ENCODE results near the gene YARS1. TPM values are rescaled to one million over a fixed set of nuclear protein-coding genes. Genes with fewer than 3 reads are reported as not detected.

YARS1 gene
- total and polyA plus RNA-seq, 2 of the 4 experiments (the other 2 are of a cell fraction), result 100 to 166 TPM

DNA sequence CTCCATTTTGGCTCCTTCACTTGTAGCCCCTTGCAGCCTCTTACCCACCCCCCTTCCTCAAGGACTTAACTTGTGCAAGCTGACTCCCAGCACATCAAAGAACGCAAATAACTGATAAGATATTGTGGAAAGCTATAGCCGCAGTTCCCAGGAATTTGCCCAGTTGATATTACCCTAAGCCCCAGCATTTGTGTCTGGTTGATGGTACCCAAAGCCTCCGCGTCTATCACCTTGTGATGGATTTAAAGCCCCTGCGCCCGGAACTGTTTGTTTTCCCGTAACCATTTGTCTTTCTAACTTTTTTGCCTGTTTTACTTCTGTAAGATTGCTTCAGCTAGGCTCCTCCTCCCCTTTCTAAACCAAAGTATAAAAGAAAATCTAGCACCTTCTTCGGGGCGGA lies 5.9 kb downstream of the YARS1 start:
- Histone ChIP-seq H3K9ac (ENCODE audit: low read depth, low read length) (no peak overlapping the region), H4K20me1 (ENCODE audit: insufficient read depth, low read length) (peaks cover 61% of the 10 kb centered on the region), H4K5ac (ENCODE audit: low read depth, low read length) (no peak overlapping the region), H4K8ac (ENCODE audit: low read depth in 2 of 2, low read length in 2 of 2) (no peak overlapping the region), H3K9me1 (ENCODE audit: insufficient read depth, low read length) (peaks cover 11% of the 10 kb centered on the region), H3K14ac (replicated peaks; ENCODE audit: low read depth, low read length) (no peak overlapping the region), H3K4ac (ENCODE audit: low read depth, low read length) (no peak overlapping the region), H3K4me2 (ENCODE audit: low read depth, low read length) (no peak overlapping the region), H3K79me1 (ENCODE audit: low read depth in 1 of 2, low read length in 2 of 2) (peaks cover 33 to 80% of the 10 kb centered on the region in 2 experiments), H3K27ac (ENCODE audit: insufficient read depth, low read length) (no peak overlapping the region), H2AFZ (replicated peaks; ENCODE audit: low read length, poor library complexity) (no peak overlapping the region), H2BK20ac (ENCODE audit: low read depth, low read length) (no peak overlapping the region), H3K56ac (ENCODE audit: extremely low read depth, insufficient read depth, low read length) (no peak overlapping the region), H2BK120ac (ENCODE audit: low read depth, low read length) (no peak overlapping the region), H2BK5ac (ENCODE audit: low read depth, low read length, poor library complexity, severe bottlenecking) (no peak overlapping the region), H4K91ac (ENCODE audit: insufficient read depth, low read depth, low read length) (no peak overlapping the region), H3K36me3 (ENCODE audit: control insufficient read depth, insufficient read depth, low read length) (peaks cover 31% of the 10 kb centered on the region), H3K23ac (ENCODE audit: low read depth, low read length) (no peak overlapping the region), H3K4me1 (ENCODE audit: control insufficient read depth, insufficient read depth, low read length) (peaks cover 5% of the 10 kb centered on the region), H2AK9ac (replicated peaks; ENCODE audit: low read depth, low read length, poor library complexity) (no peak overlapping the region), H3K18ac (ENCODE audit: low read depth, low read length) (no peak overlapping the region), H2AK5ac (ENCODE audit: low read depth, low read length) (no peak overlapping the region), H3K4me3 (ENCODE audit: insufficient read depth, low read depth, low read length) (no peak overlapping the region), H3K9me3 (ENCODE audit: control insufficient read depth, insufficient read depth, low read length) (no peaks in the 10 kb centered on the region), H3K27me3 (ENCODE audit: control insufficient read depth, insufficient read depth, low read length) (no peaks in the 10 kb centered on the region), H2BK15ac (ENCODE audit: low read depth, low read length) (no peak overlapping the region)
- 58% methylated on average over 2 of the region's 9 CpGs; no CpG with 5 or more reads in 1 of the 2 experiments for WGBS, 2 experiments (ENCODE audit: extremely low coverage in 2 of 2, insufficient read length in 1 of 2)
- DNase-seq (no peak), ATAC-seq (ENCODE audit: low read depth) (no peak)
- ChIA-PET POLR2A (ENCODE audit: unreplicated experiment) (no interaction called here), CTCF (interaction anchor here (0.6 kb wide), 1 partner anchor 75 kb away, joined by 3 read pairs; no protein-coding TSS in a partner anchor)
- in situ Hi-C loops (cut with MboI; ENCODE audit: low sequenced_read_pairs) (no loop called here), intact Hi-C loops (cut with micrococcal nuclease) (no loop called here), dilution Hi-C loops (cut with HindIII; ENCODE audit: low sequenced_read_pairs, unreplicated experiment) (no loop called here)
- TF ChIP-seq FOS (IDR thresholded peaks at IDR 0.05; ENCODE audit: low read depth, low read length), result no peak
- no TSS peak for BruUV-seq (replicated peaks)
